Measurements from ENCODE around the gene GCG.

GCG gene

DNA sequence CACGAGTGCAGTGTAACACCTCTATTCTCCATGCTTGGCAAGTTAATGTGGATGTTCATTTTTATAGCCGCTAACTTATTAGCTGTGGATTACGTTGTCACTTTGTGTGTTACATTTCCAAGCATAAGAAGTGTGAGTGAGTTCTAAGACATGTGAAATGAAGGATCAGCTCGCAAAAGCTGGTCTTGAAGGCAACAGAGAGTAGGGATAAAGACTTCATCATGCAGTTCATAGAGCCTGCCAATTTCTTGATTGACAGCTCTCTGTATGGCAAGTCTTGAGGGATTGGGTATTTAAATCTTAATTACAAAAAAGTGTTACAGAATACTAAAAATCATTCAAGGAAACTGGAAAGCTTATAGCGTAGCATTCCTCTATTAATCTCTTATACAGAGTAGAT lies 52.2 kb downstream of the GCG start:
- no peak for DNase-seq
